Bronchial epithelial cell (primary cell): ENCODE measurements around the gene TACR1. TPM values are rescaled to one million over a fixed set of nuclear protein-coding genes. Genes with fewer than 3 reads are reported as not detected.
A peak's percentile ranks its signal among the peaks of the same experiment; 100 is the strongest.
"Not testable (repeated sequence)": the region's sequence is repeated elsewhere in the genome, so short reads cannot be mapped to it uniquely, and the experiment has no call there.

Experiments used
- DNase-seq: peaks from one replicate; pipeline ENCODE4 v3.0.0-alpha.2; 2010; ENCODE audit warnings: low read depth
- FAIRE-seq: peaks from 2 replicates; lab custom pipeline; 2011; peaks lifted over from hg19 to GRCh38; lab: Jason Lieb, UNC
- H3K27me3 ChIP-seq: 2 replicates; pipeline ENCODE4 v1.5.1; 2011; ENCODE audit warnings: low read length; ENCODE audit not compliant: control insufficient read depth, insufficient read depth
- H3K36me3 ChIP-seq: 2 replicates; pipeline ENCODE4 v1.5.1; 2011; ENCODE audit warnings: low read length; ENCODE audit not compliant: control insufficient read depth, insufficient read depth
- H3K4me3 ChIP-seq: 2 replicates; pipeline ENCODE4 v1.5.1; 2011; ENCODE audit warnings: mild to moderate bottlenecking, low read depth, low read length, control low read depth
- total RNA-seq: library from RNA; depleted of rRNA; stranded (reverse); fragments of >200 nt; gene quantifications from 2 replicates; pipeline ENCODE4 v1.2.1, GENCODE V29; 2014
- TF ChIP-seq, protein P1 (sequence below): IDR thresholded peaks from 2 replicates; pipeline ENCODE4 v1.5.1; 2011; ENCODE audit warnings: mild to moderate bottlenecking, moderate library complexity, low read length, control low read depth, inconsistent platforms; ENCODE audit not compliant: insufficient read depth, severe bottlenecking

The TACR1 gene, protein sequence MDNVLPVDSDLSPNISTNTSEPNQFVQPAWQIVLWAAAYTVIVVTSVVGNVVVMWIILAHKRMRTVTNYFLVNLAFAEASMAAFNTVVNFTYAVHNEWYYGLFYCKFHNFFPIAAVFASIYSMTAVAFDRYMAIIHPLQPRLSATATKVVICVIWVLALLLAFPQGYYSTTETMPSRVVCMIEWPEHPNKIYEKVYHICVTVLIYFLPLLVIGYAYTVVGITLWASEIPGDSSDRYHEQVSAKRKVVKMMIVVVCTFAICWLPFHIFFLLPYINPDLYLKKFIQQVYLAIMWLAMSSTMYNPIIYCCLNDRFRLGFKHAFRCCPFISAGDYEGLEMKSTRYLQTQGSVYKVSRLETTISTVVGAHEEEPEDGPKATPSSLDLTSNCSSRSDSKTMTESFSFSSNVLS
- total RNA-seq = not detected in 2 replicates

DNA sequence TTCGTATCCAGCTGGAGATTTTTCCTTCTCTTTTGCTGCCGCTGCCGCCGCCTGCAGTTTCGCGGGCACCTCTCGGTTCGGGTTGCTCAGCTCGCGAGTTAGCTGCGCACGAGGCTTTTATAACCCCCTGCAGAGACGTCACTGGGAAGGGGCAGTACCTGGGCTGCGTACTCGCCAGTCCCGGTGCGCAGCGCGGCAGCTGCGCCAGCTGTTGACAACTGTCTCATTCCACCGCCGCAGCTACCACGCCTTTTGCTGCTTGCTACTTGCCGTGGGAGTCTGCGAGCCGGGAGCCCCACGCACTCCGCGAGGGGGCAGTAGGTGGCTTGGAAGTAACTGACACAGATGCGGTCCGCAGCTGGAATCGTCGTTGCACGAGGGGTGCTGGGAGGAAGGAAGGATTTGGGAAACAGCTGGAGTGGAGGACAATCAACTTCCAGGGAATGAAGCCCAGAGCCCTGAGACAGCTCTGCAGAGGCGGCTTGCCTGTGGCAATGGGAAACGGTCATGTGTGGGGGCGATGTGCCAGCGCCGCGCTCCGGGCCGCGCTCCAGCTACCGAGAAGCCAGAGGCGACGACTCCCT lies at the start of gene TACR1:
TACR1 (minus strand) TSS at position 93 of the 584 bp plus-strand sequence. CDS start 586 bp downstream, outside the sequence.
- DNase-seq (peak; percentile 45), FAIRE-seq (no peak)
- no peaks in the 10 kb centered on the region for H3K36me3 ChIP-seq
- H3K4me3 ChIP-seq = no peak within 1 kb of the TSS
- peaks cover 39% of the 10 kb centered on the region for H3K27me3 ChIP-seq
- TF ChIP-seq, protein P1, sequence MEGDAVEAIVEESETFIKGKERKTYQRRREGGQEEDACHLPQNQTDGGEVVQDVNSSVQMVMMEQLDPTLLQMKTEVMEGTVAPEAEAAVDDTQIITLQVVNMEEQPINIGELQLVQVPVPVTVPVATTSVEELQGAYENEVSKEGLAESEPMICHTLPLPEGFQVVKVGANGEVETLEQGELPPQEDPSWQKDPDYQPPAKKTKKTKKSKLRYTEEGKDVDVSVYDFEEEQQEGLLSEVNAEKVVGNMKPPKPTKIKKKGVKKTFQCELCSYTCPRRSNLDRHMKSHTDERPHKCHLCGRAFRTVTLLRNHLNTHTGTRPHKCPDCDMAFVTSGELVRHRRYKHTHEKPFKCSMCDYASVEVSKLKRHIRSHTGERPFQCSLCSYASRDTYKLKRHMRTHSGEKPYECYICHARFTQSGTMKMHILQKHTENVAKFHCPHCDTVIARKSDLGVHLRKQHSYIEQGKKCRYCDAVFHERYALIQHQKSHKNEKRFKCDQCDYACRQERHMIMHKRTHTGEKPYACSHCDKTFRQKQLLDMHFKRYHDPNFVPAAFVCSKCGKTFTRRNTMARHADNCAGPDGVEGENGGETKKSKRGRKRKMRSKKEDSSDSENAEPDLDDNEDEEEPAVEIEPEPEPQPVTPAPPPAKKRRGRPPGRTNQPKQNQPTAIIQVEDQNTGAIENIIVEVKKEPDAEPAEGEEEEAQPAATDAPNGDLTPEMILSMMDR = peak; percentile 67

DNA sequence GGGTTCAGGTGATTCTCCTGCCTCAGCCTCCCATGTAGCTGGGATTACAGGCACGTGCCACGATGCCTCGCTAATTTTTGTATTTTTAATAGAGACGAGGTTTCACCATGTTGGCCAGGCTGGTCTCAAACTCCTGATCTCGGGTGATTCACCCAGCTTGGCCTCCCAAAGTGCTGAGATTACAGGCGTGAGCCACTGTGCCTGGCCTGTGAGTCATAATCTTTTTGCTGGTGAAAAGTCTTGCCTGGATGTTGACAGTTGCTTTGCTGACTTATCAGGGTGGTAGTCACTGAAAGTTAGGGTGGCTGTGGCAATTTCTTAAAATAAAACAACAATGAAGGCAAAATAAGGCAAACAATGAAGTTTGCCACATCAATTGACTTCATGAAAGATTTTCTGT lies 49.3 kb upstream of the TACR1 start:
- not testable (repeated sequence) for H3K4me3 ChIP-seq, FAIRE-seq, H3K36me3 ChIP-seq, H3K27me3 ChIP-seq
- peak; percentile 76 for DNase-seq

DNA sequence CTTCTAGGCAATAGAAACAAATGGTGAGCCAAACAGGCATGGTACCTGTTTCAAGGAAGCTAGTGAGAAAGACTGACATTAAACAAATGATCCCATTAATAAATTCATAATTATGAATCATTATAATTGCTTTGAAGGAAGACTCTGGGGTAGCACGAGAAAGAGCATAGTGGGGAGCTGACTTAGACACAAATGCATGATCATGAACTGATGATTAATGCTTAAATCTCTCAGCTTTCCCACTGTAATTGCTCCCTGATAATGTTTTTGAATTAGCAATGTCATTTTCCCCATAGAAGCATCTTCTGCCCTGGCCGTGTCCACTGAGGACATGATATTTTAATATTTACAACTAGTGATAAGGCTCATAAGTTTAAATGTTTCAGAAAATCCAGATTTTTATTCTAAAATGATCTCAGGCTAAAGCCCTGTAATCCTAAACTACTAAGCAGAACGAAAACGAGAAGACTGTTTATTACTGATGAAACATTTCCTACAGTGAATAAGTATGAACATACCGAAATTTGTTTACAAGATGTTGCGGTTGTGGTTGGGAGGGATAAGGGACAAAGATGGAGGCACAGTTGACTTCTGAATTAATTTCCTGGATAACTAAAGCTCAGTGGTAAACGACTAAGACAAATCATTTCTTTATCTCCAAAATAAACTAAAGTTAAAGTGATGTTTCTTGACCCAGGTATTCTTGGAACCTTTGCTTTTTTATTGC lies 47.3 kb upstream of the TACR1 start:
- FAIRE-seq = no peak
- TF ChIP-seq, protein P1 = no peak
- H3K27me3 ChIP-seq = no peaks in the 10 kb centered on the region

DNA sequence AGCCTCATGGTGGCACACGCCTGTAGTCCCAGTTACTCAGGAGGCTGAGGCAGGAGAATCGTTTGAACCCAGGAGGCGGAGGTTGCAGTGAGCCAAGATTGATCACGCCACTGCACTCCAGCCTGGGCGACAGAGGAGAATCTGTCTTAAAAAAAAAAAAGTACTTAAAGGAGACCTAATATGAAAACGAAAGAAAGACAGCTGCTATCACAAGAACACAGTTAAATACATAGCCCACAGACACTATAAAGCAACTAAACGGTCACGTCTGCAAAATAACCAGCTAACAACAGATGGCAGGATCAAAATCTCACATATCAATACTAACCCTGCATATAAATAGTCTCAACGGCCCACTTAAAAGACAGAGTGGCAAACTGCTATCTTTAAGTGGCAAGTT lies 43.9 kb upstream of the TACR1 start:
- TF ChIP-seq, protein P1 = no peak
- no peak for FAIRE-seq
- H3K4me3 ChIP-seq = no peak overlapping the region

More for the DNA sequence above, 47.3 kb upstream of the TACR1 start:
- Histone ChIP-seq H3K4me3 (no peak overlapping the region), H3K36me3 (no peaks in the 10 kb centered on the region)
- DNase-seq = no peak

DNA sequence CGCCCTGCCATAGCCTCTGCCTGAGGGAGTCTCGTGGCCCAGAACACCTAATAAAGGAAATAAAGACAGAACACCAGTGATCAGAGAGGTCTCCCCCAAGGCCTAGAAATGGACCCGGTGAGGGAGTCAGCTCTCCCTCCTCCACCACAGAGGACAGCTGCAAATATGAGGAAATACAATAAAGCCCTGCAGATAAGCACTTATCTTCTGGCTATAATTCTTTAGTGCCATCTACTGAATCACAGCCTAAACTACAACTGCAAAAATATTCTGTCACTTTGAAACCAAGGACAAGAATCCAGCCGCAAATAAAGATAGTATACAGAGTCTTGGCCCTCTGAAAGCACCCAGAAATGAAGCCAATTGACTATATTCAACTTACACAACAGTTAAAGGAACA lies 42.4 kb upstream of the TACR1 start:
- Histone ChIP-seq H3K4me3 (no peak overlapping the region), H3K36me3 (no peaks in the 10 kb centered on the region), H3K27me3 (no peaks in the 10 kb centered on the region)
- FAIRE-seq (no peak), DNase-seq (peak; percentile 25)
- TF ChIP-seq, protein P1 = peak; percentile 9

More for the DNA sequence above, 43.9 kb upstream of the TACR1 start:
- Histone ChIP-seq H3K27me3 (no peaks in the 10 kb centered on the region), H3K36me3 (no peaks in the 10 kb centered on the region)
- DNase-seq = no peak
